ENCODE measurements around the gene CCND1.

DNA sequence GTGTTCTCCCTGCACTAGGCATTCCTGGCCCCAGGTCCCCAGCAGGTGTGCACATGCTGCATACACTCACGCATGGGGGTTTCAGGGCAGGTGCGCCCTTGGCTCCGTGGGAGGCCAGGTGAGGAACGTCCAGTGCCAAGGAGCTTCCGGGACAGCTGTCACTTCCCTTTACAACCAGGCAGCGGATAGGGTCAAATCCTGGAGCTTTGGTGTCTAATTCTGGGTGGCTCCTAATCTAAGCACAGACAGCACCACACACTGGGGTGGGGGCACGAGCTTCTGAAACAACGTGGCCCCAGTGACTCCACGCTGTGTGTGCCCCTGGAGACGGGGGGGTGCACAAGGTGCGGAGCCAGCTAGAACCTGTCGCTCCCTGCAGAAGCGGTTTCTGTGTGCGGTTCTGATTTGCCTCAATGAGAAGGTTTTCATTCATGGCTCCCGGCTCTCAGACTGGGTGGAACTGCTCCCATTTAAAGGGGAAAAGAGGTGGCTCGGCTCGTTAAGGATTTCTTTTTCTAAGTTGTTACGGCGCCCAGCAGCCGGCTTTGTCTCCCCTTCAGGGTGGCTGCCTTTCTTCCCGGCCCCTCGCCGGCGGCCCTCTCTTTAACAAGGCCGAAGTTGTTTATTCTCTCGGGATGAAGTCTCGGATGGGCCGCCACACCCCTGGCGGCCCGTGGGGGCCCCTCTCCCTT, 5.0 kb downstream of the CCND1 start:
- TF ChIP-seq CTCF (IDR thresholded peaks at IDR 0.05; ENCODE audit: low read depth, low read length, poor library complexity, severe bottlenecking) (no peak), EZH2phosphoT487 (IDR thresholded peaks at IDR 0.05; ENCODE audit: borderline replicate concordance, low read length) (no peak)

Data from DOHH2 (cell line).